HG03175 (cell line): ENCODE results near the gene TMEM175.
"Not testable (repeated sequence)": the region's sequence is repeated elsewhere in the genome, so short reads cannot be mapped to it uniquely, and the experiment has no call there.

Source experiments
- ATAC-seq: cut with Tn5 transposase; IDR thresholded peaks from one replicate; pipeline ENCODE4 v1.9.1; 2021; ENCODE audit warnings: mild to moderate bottlenecking, moderate library complexity; ENCODE audit not compliant: unreplicated experiment

The TMEM175 gene

GRCh38 chr4:987624-988513, 55.6 kb downstream of the TMEM175 start:
- ATAC-seq = no peak

GRCh38 chr4:988726-989721, 56.8 kb downstream of the TMEM175 start:
- ATAC-seq = no peak

GRCh38 chr4:989722-990471, 57.6 kb downstream of the TMEM175 start:
- no peak for ATAC-seq

GRCh38 chr4:990746-991367, 58.6 kb downstream of the TMEM175 start:
- ATAC-seq = no peak

- ATAC-seq = no peak
These were observed 59.4 kb downstream of the TMEM175 start for GRCh38 chr4:991451-992296.

- no peak for ATAC-seq
These were observed 60.2 kb downstream of the TMEM175 start for GRCh38 chr4:992297-993110.

- no peak for ATAC-seq
These were observed 61.1 kb downstream of the TMEM175 start, which contains the start of gene SLC26A1 for GRCh38 chr4:993111-994029. Gene SLC26A1, minus strand, starts transcription at chr4:993404. Its CDS starts 1,701 bp downstream, at chr4:991703.

- ATAC-seq = no peak
These were observed 63.2 kb downstream of the TMEM175 start for GRCh38 chr4:995311-996026.

- no peak for ATAC-seq
These were observed 64.1 kb downstream of the TMEM175 start for GRCh38 chr4:996030-996996.

- ATAC-seq = no peak
These were observed 64.7 kb downstream of the TMEM175 start for GRCh38 chr4:996997-997374.

GRCh38 chr4:997375-998071, 65.3 kb downstream of the TMEM175 start:
- no peak for ATAC-seq

GRCh38 chr4:998096-998691, 65.9 kb downstream of the TMEM175 start:
- ATAC-seq = no peak

GRCh38 chr4:999240-999863, 67.1 kb downstream of the TMEM175 start:
- ATAC-seq = not testable (repeated sequence)

GRCh38 chr4:999882-1000425, 67.7 kb downstream of the TMEM175 start:
- ATAC-seq = no peak
